Hindlimb muscle (tissue), 1 donor: ENCODE measurements around the gene NMNAT2. TPM values are rescaled to one million over a fixed set of nuclear protein-coding genes. Genes with fewer than 3 reads are reported as not detected.
"Not testable (repeated sequence)": the region's sequence is repeated elsewhere in the genome, so short reads cannot be mapped to it uniquely, and the experiment has no call there.

Experiments used
- DNase-seq: peaks from one replicate; pipeline ENCODE4 v3.0.0-alpha.2; 2013
- polyA plus RNA-seq: library from polyadenylated mRNA; unstranded; fragments of 120-200 nt; gene quantifications from one replicate; pipeline ENCODE4 v1.2.1, GENCODE V29; 2013; ENCODE audit not compliant: insufficient read length

NMNAT2 gene
- polyA plus RNA-seq, 1 donor, result 0.85 TPM

DNA sequence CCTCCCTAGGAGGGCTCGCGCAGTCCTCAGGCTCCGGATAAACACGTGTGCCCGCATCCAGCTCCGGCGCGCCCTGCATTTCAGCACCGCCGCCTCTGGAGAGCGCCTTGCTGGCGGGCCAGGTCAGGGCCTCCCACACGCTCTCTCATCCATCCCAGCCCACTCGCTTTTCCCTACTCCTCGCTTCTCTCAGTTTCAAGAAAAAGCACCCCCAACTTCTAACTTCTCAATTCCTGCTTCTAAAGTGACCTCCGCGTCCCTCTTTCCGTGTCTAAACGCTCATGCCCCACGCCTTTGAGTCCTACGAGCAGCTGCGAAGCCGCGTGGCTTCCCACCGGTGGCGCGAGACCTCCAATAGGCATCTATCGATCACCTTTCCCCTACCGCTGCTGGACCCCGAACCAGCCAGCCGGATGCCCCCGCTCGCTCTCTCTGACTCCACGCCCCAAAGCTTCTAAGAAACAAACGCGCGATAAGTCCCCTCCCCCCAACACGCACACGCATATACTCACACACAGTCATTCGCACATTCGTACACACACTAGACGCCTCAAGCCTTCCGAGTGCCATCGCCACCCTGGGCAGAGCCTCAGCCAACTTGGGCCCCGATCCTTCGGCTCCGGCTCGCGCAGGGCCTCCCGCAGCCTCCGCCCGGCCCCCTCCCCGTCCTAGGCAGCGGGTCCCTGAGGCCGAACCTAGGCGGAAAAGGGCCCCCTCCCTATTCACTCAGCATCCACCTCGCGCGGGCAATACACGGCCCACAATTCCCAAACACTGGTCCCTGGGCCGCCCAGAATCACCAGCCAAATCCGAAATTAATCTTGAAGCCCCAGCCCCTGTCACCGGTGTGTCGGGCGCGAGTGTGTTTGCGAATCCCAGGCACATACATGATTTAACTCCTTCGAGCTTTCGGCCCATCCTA is 1.1 kb downstream of the NMNAT2 start:
- peak; percentile 80 for DNase-seq

DNA sequence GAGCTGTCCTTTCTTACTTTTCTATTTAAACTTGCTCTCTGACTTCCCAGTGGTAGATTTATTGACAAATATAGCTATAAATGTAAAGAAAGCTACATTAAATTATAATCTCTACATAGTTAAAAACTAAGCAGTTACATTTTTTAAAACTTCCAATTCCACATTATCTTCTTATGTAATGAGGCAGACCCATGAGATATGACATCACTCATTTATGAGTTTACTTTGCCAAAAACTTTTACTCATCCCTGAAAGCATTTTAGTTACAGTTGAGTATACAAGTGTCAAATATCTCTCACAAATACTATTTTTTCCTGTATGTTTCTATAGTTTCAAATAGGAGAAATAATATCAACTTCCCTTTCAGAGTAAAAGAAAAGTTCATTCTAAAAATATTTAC is 3.8 kb downstream of the NMNAT2 start:
- DNase-seq, result no peak

DNA sequence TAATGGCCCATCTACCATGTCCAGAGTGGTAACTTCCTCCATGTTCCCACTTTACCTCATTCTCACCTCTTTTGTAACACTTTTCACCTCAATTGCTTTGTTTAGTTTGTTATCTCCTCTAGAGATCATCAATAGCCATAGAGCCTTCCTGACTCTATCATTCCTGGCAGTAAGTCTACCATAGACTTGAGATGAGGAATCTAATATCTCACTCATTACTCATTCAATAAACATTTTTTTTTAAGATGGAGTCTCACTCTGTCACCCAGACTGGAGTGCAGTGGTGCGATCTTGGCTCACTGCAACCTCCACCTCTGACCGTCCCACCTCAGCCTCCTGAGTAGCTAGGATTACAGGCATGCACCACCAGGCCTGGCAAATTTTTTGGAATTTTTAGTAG is 7.1 kb downstream of the NMNAT2 start:
- no peak for DNase-seq

DNA sequence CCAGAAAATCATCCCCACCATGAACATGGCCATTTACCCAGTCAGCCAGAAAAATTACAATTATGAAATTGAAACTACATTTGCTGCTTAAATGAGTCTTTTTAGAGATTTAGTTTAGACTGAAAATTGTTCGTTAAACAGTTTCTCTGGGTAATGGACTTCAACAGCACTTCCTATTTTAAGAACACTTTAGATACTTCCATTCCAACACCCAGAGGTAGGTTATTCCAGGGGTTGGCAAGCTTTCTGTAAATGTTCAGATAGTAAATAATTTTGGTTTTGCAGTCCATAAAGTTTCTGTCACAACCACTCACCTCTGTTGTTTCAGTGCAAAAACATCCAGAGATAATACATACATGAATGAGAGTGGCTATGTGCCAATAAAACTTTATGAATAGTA is 10.2 kb downstream of the NMNAT2 start:
- no peak for DNase-seq

DNA sequence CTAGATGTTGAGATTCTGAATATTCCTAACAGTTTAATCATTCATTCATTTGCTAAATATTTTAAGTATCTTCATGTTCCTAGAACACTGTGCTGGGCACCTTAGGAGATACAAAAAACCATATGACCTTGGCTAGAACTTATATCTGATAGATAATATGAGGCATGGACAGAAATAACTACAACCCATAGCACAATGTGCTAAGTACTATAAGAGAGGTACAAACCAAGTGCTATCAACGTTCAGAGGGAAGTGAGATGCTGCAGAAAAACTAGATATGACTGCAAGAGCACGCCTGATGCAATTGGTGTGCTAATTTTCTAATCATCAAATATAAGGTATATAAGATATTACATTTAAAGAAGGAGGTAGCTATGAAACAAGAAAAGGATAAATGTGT is 10.7 kb downstream of the NMNAT2 start:
- DNase-seq, result no peak

DNA sequence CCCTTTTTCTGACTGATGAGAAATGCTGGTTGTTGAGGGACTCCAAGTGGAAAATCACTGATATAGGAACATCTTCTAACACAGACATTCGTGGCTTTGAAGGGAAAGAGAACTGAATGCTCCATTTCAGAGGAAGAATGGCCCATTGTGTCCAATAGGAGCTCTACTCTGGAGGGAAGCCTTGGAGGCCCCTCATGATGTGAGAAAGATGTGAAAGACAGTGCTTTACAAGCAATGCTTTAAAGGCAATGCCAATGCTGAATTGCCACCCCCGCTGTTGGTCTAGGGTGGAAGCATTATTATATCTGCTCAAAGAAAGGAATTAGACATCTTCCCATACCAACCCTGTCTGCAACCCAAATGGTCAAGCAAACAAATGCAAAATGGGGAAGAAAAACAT is 13.7 kb downstream of the NMNAT2 start:
- no peak for DNase-seq

DNA sequence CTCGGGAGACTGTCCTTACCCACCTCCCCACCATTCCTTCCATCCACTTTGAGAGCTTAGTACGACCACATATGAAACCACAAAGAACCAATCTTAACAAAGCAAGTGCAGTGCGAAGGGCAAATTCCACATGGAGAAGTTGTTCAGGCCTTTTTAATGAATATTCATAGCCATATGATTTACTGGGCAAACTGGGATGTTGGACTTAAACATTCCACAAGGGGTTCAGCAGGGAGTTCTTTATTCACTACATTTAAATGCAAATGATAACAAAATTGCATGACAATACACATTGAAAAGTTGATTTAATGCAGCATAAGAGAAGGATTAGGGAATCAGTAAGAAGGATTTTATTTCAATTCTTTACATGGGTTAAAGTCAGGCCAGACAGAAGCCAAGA is 14.7 kb downstream of the NMNAT2 start:
- no peak for DNase-seq

DNA sequence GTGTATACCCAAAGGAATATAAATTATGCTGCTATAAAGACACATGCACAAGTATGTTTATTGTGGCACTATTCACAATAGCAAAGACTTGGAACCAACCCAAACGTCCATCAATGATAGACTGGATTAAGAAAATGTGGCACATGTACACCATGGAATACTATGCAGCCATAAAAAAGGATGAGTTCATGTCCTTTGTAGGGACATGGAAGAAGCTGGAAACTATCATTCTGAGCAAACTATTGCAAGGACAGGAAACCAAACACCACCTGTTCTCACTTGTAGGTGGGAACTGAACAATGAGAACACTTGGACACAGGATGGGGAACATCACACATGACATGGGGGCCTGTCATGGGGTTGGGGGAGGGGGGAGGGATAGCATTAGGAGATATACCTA is 16.6 kb downstream of the NMNAT2 start:
- DNase-seq, result not testable (repeated sequence)

DNA sequence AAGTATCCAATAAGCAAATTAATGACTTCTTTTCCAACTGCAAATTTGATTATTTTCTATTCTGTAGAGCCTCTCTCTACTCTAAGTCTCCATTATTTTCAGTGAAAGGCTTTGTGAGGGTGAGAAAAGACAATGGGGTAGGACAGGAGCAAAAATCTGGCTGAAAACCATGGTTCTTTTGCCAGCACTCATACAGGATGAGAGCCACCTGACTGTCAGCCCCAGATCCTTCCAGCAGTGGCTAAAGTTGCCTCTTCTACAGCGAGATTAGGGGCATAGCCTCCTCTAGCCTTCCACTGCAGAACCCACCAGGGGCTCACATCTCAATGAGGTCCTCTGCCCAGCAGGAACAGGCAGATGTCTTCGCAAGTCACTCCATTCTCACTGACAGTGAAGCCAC is 23.7 kb downstream of the NMNAT2 start:
- no peak for DNase-seq

DNA sequence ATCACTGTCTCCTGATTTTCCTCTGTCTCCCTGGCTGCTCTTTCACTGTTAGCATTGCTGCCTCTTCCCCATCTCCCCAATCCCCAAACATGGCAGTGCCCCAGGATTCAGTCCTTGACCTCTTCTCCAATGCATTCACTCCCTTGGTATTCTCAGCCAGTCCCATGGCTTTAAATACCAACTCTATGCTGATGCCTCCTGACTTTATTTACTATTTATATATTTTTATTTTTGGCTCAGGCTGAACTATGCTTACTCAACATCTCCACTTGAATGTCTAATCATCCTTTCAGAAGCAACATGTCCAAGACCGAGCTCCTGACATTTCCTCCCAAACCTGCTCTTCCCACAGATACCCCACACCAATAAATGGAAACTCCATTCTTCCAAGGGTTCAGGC is 26.3 kb downstream of the NMNAT2 start:
- DNase-seq, result no peak

DNA sequence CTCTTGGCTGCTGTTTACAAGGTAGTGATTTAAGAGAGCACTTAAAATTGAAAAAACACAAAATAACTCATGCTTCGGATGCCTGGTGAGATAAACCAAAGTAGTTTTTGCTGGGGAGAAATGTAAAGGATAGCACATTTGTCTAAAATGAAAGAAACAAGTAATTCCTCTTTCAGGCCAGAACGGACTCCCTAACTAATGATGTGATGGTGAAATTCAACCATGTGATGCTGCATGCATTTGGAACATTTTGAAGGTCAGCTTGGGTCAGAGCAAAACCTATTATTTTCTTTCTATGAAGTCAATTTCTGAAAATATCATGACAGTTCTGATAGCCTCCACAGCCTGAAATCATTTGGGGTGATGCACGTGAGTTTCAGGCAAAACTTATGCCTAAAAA is 27.6 kb downstream of the NMNAT2 start:
- no peak for DNase-seq

DNA sequence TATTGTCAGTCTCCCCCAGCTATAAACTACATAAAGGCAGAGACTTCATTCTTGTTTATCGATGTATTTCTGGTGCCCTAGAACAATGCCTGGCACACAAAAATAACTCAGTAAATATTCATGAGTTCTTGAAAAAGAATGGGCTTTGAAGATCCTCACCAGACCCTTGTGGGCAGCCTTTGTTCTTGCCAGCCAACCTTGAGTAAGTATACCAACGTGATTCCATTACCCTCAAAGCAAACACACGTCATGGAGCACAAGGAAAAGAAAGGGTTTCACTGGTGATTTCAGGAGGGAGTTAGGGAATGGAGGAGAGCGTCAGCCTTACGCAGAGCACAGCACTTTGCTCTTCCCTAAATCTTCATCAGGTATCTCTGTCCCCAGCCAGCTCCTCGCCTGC is 29.4 kb downstream of the NMNAT2 start:
- DNase-seq, result no peak

DNA sequence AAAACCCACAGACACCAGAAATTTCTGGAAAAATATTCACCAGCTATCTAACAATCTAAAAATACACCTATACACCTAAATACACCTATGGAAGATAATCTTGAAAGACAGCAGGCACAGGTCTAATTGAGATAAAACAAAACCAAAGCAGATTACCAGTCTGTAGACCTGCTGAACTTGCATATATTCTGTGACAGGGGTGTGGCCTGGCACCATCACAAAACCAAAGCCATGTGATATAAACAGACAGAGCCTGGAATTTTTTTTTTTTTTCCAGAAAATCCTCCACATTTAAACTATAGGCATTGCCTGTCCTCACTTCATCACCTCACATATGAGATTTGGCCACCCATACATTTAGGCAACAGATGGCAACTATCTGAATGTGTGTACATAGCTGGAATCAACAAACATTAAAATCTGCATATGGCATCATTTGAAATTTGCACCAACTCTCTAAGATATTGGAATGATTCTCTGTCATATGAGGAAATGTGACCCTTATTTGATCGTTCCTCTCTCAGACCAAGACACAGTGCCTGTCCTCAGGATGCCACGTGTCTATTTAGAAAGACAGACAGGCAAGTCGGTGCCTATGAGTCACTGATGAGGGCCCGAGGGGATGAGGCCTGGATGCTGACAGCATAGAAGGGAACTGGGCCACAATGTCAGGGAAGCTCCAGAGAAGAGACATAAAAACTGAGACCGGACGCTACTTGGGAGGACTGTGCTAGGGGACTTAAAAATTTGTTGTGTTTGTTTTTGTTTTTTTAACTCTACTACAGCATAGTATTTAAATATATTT is 32.6 kb downstream of the NMNAT2 start:
- no peak for DNase-seq

DNA sequence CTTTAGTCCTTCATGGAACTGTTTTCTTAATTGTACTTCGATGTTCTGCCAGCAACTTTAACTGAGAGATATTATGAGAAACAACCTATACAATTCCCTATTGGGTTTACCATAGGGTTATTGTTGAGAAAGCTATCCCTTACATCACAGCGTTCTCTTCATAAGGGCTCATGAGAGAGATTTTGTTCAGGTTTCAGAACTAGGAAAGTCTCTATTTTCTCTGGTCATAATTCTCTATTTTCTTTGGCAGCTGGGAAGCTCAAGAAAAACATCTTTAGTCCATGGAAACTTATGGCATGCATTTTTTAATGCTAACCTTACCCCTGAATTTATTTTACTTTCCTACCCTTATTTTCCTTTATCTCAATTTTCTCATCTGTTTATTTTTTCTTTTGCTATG is 38.2 kb downstream of the NMNAT2 start:
- DNase-seq, result no peak

DNA sequence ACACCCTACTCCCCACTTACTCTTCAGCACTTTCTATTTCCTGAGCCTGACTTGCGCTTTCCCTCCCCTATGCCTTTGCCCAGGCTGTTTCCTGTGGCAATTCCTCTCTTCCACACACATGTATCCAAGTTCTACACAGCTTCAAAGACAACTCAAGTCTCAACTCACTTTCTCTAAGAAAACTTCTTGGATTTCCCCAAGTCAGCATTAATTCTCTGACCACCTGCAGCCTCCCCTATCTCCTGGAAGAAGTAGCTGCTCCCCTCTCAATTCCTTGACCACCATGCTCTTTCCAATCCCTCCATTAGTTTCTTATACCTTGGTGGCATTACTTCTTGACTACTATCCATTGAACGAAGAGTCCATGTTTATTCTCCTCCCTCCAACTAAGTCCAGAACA is 42.8 kb downstream of the NMNAT2 start:
- DNase-seq, result no peak

DNA sequence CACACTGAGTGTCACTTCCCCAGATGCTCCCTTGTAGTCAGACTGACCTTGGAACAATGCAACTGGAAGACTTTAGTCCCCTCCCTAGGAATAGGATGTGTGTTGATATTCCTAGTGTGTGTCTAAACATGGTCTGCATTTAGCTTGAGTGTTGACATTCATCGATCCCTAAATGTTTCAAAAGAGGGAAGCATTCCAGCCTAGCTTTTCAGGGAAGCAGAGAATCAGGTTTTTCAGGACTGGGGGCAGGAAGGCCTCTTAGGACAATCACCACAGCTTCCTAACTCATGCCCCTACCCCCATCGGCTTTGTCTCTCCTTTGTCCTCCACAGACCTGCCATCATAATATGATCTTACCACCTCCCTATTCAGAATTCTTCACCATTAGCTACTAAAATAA is 43.4 kb downstream of the NMNAT2 start:
- DNase-seq, result no peak

DNA sequence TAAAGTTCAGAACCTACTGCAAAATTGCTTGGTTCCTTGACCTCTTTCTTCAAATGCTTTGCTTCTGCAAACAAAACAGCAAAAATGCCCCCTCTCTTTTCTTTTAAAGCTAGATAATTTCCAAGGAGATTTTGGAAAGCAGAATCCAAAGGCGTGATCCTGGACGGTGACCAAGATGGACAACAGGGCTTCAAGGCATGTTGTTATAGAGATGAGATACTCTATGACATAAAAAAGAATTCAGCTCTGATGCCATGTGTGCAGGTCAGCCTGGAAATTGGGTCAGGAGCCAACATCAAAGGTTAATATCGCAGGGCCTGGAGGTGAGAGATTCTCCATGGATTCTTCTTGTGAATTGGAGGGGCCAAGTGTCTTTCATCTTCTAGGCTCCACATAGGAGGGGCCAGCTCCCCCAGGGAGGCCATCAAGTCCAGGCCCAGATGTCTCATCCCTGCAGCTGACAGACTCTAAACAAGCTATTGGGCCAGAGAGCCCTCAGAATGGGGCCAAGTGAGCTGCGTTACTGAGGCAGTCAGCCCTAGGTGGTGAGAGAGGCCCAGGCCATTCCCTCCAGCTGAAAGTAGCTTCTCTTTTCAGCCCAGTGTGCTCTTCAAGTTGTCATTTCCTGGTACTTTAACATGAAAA is 45.5 kb downstream of the NMNAT2 start:
- DNase-seq, result peak; percentile 9

DNA sequence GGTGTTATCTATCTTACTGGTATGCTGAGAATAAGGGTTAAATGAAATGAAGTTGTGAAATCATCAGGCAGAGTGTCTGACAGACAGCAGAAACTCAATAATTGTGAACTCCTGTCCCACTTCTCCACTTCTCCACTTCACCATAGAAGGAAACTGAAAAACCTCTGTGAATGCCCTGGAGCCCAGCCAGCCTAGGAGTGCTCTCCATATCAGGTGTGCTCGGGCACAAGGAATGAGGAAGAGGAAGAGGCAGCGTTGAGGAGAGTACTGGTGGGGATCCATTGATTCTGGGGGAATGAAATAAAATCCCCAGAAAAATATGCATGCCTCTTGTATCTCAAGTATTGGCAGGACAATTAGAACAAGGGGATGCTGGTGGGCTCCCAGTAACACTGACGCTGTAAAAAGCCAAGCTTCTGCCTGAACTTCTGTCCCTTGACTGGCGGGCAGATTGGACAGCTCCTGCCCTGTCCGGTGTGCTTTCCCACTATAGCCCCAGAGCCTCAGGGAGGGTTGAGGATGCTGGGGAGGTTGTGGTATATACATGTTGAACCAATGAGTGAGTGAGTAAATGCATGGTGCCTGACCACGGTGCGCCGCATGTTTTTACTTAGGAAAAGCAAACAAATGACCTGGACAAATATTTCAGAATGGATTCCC is 47.7 kb downstream of the NMNAT2 start:
- DNase-seq, result no peak

DNA sequence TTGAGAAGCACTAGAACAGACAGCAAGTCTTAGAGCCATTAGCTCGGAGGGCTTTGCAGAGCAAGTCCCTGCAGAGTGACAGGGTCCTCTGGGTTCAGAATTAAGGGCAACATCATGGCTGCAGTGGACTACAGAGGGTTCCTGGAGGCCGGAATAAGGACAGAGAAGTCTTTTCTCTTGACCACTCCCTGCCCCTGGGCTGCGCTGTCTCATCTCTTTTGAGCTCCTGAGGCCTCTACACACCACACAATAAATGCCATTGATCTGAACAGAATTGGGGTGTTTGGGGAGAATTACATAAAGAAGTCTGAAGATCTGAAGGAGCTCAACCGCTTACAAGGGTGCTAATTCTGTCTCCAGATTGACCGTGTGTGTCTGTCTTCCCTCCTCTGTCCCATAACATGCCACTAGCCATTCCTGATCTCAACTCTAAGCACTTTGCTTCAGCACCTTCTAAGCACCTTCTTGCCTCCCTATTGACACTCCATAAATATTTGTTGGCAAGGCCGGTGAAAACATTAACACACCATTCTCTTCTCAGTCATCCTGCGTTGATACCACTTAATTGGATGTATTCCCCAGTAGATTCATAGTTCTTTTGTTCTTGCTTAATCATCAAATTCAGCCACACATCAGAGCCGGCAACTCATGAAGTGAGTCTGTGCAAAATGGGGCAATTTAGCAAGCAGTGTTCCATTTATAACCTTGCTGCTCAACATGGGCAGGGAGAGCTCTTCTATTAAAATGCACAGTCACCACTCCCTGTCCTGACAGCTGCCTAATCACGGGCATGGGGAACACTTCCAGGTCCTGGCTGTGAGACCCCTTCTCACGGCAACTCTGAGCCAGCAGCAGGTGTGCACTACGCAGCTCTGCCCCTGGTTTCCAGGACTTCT is 49.7 kb downstream of the NMNAT2 start:
- no peak for DNase-seq

DNA sequence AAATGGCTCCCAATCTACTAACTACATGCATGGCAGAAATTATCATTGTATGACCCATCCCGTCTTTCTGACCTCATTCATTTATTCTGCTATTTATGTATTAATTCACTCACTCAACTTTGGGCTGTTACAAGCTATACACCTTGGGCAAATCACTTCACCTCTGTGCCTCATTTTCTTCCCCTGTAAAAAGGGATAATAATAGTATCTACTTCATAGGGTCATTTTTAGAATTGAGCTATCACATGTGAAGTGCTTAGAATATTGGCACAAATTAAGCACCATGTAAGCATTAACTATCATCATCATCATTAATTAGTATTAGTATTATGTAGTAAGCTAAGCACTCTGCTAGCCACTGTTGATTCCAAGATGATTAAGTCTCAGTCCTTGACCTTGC is 52.1 kb downstream of the NMNAT2 start:
- DNase-seq, result no peak

DNA sequence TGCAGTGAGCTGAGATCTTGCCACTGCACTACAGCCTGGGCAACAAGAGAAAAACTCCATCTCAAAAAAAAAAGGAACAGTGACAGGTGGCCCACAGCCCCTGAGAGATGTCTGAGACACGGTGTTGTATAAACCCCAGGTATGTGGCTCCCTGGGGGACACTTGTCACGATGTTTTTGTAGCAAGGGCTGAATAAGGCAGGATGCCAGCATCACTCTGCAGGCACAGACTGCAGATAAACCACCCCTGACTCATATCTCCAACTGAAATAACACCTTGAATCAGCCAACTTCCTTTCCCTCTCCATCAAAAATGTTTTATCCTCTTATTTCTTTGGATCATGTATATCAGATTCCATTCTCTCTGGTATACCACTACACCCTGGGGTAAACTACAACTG is 52.5 kb downstream of the NMNAT2 start:
- DNase-seq, result no peak

DNA sequence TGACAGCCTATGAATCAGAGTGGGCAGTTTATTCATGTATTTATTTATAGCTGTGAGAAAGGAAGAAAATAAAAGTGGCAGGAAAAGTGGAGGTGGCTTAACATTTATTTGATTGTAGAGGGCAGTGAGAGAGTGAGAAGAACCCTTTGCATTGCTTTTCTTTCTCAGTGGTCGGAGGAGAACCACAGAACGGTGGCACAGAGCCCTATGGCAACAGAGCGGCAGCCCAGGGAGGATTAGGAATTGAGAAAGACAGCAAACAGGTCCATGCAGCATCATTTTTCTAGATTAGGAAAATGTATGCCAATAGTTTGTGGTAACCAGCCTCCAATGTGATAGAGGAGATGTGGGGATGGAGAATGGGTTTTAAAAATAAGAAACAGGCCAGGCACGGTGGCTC is 53.1 kb downstream of the NMNAT2 start:
- no peak for DNase-seq
